Measurements from ENCODE around the gene LRRTM4. TPM values are rescaled to one million over a fixed set of nuclear protein-coding genes. Genes with fewer than 3 reads are reported as not detected.

Gene LRRTM4
- total and polyA plus RNA-seq, 2 donors from 2014 or later, result 0.19 TPM; not detected in 1

DNA sequence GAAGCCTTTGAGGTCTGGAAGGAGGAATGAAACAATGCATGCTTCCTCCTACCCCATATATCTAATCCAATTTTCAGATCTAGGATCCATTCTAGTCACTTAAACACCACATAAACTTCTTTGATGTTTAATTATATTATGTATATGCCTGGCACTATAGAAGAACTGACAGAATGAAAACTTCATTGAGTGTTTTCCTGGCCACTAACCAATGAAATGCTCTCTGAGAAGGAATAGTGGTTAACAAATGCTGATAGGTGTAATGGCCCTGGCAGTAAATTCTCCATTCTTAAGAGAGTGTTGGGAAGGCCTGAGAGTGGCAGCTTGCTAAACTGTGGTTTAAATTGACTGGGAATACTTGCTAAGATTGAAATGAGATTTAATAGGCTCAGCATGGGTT is 710.0 kb downstream of the LRRTM4 start:
- FAIRE-seq, result no peak
- intact Hi-C loops (cut with DNase I), result no loop called here
- TF ChIP-seq, protein P1, sequence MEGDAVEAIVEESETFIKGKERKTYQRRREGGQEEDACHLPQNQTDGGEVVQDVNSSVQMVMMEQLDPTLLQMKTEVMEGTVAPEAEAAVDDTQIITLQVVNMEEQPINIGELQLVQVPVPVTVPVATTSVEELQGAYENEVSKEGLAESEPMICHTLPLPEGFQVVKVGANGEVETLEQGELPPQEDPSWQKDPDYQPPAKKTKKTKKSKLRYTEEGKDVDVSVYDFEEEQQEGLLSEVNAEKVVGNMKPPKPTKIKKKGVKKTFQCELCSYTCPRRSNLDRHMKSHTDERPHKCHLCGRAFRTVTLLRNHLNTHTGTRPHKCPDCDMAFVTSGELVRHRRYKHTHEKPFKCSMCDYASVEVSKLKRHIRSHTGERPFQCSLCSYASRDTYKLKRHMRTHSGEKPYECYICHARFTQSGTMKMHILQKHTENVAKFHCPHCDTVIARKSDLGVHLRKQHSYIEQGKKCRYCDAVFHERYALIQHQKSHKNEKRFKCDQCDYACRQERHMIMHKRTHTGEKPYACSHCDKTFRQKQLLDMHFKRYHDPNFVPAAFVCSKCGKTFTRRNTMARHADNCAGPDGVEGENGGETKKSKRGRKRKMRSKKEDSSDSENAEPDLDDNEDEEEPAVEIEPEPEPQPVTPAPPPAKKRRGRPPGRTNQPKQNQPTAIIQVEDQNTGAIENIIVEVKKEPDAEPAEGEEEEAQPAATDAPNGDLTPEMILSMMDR (IDR thresholded peaks at IDR 0.05; ENCODE audit: borderline replicate concordance, extremely low read depth, insufficient read depth), result no peak
- Histone ChIP-seq H3K9ac (ENCODE audit: low read length in 3 of 3) (no peak overlapping the region), H3K4me3 (ENCODE audit: low read length in 3 of 3) (no peak overlapping the region), H3K36me3 (ENCODE audit: control insufficient read depth in 2 of 3, insufficient read depth in 3 of 3, low read length in 3 of 3) (no peaks in the 10 kb centered on the region), H3K9me3 (ENCODE audit: control insufficient read depth in 2 of 3, insufficient read depth in 1 of 3, low read length in 3 of 3) (no peaks in the 10 kb centered on the region), H3K27me3 (ENCODE audit: control insufficient read depth, insufficient read depth, low read length) (no peaks in the 10 kb centered on the region), H3K4me1 (ENCODE audit: control insufficient read depth in 2 of 3, insufficient read depth in 2 of 3, low read depth in 1 of 3, low read length in 3 of 3) (no peaks in the 10 kb centered on the region), H3K27ac (ENCODE audit: low read depth in 2 of 2, low read length in 2 of 2) (no peak overlapping the region)
- peak in 2 of 5 donors; percentile 45 to 78 for DNase-seq

DNA sequence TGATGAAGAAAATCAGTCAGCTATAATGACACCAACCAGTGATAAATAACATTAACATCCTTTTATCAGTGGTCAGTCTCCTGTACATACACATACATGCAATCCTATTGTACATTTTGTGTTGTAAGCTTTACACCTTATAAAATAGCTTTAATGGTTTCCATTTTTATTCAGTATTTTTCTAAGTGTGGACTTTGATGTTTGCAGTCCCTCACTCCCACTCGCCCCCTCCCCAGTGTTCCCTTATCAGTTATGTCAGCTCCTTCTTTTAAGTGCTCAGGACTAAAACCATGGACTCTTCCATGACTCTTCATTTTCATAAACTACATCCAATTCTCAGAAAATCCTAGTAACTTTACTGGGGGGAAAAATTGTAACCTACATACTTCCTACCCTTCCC is 713.0 kb downstream of the LRRTM4 start:
- no peak overlapping the region for H3K4me3 ChIP-seq (ENCODE audit: low read length in 3 of 3)
- H3K27me3 ChIP-seq (ENCODE audit: control insufficient read depth, insufficient read depth, low read length), result no peaks in the 10 kb centered on the region
- H3K9me3 ChIP-seq (ENCODE audit: control insufficient read depth in 2 of 3, insufficient read depth in 1 of 3, low read length in 3 of 3), result no peaks in the 10 kb centered on the region
- no peak overlapping the region for H3K9ac ChIP-seq (ENCODE audit: low read length in 3 of 3)
- no peak overlapping the region for H3K27ac ChIP-seq (ENCODE audit: low read depth in 2 of 2, low read length in 2 of 2)
- DNase-seq (peak in 2 of 5 donors; percentile 7 to 21), FAIRE-seq (no peak)
- TF ChIP-seq, protein P1 (IDR thresholded peaks at IDR 0.05; ENCODE audit: borderline replicate concordance, extremely low read depth, insufficient read depth), result no peak
- H3K36me3 ChIP-seq (ENCODE audit: control insufficient read depth in 2 of 3, insufficient read depth in 3 of 3, low read length in 3 of 3), result no peaks in the 10 kb centered on the region
- H3K4me1 ChIP-seq (ENCODE audit: control insufficient read depth in 2 of 3, insufficient read depth in 2 of 3, low read depth in 1 of 3, low read length in 3 of 3), result no peaks in the 10 kb centered on the region
- intact Hi-C loops (cut with DNase I), result no loop called here

DNA sequence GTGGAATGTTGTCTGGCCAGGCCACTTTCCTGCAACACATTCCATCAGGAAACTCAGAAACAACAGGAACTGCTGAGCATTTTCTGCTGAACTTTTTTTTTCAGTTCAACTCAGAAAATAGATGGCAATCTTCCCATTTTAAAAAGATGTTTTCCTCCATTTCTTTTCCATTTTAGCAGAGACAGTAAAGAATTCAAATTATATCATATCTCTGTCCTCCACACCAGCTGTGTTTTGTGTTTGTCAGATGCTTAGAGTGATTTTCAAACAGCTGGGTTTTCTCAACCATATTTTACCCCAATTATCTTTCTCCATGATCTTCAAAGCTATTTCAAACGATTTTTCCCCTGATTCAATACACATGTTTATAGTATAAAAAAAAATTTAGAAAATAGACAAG is 713.4 kb downstream of the LRRTM4 start:
- intact Hi-C loops (cut with DNase I), result no loop called here
- DNase-seq (peak in 2 of 5 donors; percentile 39 to 69), FAIRE-seq (no peak)
- no peaks in the 10 kb centered on the region for H3K36me3 ChIP-seq (ENCODE audit: control insufficient read depth in 2 of 3, insufficient read depth in 3 of 3, low read length in 3 of 3)
- H3K9ac ChIP-seq (ENCODE audit: low read length in 3 of 3), result no peak overlapping the region
- TF ChIP-seq, protein P1 (IDR thresholded peaks at IDR 0.05; ENCODE audit: borderline replicate concordance, extremely low read depth, insufficient read depth), result no peak
- H3K27me3 ChIP-seq (ENCODE audit: control insufficient read depth, insufficient read depth, low read length), result no peaks in the 10 kb centered on the region
- no peak overlapping the region for H3K27ac ChIP-seq (ENCODE audit: low read depth in 2 of 2, low read length in 2 of 2)
- H3K4me1 ChIP-seq (ENCODE audit: control insufficient read depth in 2 of 3, insufficient read depth in 2 of 3, low read depth in 1 of 3, low read length in 3 of 3), result no peaks in the 10 kb centered on the region
- no peak overlapping the region for H3K4me3 ChIP-seq (ENCODE audit: low read length in 3 of 3)
- H3K9me3 ChIP-seq (ENCODE audit: control insufficient read depth in 2 of 3, insufficient read depth in 1 of 3, low read length in 3 of 3), result no peaks in the 10 kb centered on the region
